Heart right ventricle (tissue), 16 donors: ENCODE data around the gene PPIA. TPM values are rescaled to one million over a fixed set of nuclear protein-coding genes. Genes with fewer than 3 reads are reported as not detected.

Experiments used
- ATAC-seq, 8 donors: fragments of 200-7000 bp; cut with Tn5 transposase; one replicate each; pipeline ENCODE4 v1.9.1; 2020; ENCODE audit warnings: mild to moderate bottlenecking in 8 of 8, moderate library complexity in 8 of 8, moderate number of reproducible peaks in 1 of 8
- DNase-seq, 2 donors: peaks; one replicate each; pipeline ENCODE4 v3.0.0-alpha.2; 2020
- H3K27ac ChIP-seq, 10 donors: fragments of 200-600 bp; sonication (generic) in 2 of 10; one replicate each; pipeline versions ENCODE4 v1.5.0 to v1.8.0; 2020 to 2022; ENCODE audit warnings: mild to moderate bottlenecking in 3 of 10
- H3K27me3 ChIP-seq, 7 donors: fragments of 200-600 bp; one replicate each; pipeline ENCODE4 v1.8.0; 2021 to 2022; ENCODE audit warnings: mild to moderate bottlenecking in 2 of 7
- H3K36me3 ChIP-seq, 9 donors: fragments of 200-600 bp; sonication (generic) in 1 of 9; one replicate each; pipeline versions ENCODE4 v1.5.0 to v1.8.0; 2020 to 2022; ENCODE audit warnings: mild to moderate bottlenecking in 2 of 9
- H3K4me1 ChIP-seq, 9 donors: fragments of 200-600 bp; sonication (generic) in 1 of 9; one replicate each; pipeline versions ENCODE4 v1.5.0 to v1.8.0; 2020 to 2022; ENCODE audit warnings: mild to moderate bottlenecking in 4 of 9
- H3K4me3 ChIP-seq, 10 donors: fragments of 200-600 bp; sonication (generic) in 2 of 10; one replicate each; pipeline versions ENCODE4 v1.5.0 to v1.8.0; 2020 to 2022; ENCODE audit warnings: mild to moderate bottlenecking in 7 of 10, moderate library complexity in 2 of 10
- H3K9me3 ChIP-seq, 11 donors: fragments of 200-600 bp in 10 of 11; sonication (generic) in 2 of 11; one replicate each; pipeline versions ENCODE4 v1.5.0 to v1.8.0; 2013 to 2022; ENCODE audit warnings: mild to moderate bottlenecking in 2 of 11, control low read depth in 1 of 11, moderate library complexity in 1 of 11
- CTCF ChIP-seq, 9 donors: fragments of 200-600 bp; sonication (generic) in 2 of 9; IDR thresholded peaks; one replicate each; pipeline versions ENCODE4 v1.5.0 to v1.8.0; 2021 to 2022; ENCODE audit warnings: antibody characterized with exemption in 9 of 9, mild to moderate bottlenecking in 5 of 9, moderate library complexity in 1 of 9
- WGBS, 2 donors: extraction: QIAGEN DNeasy Blood & Tissue Kit; methylation state at CpG; one replicate each; pipeline ENCODE4 v1.1.7; 2013; ENCODE audit warnings: inconsistent platforms in 1 of 2; 5-methylcytosine and 5-hydroxymethylcytosine counted together
- intact Hi-C, 10 donors: fragments of 100-400 bp; cut with DNase I; formaldehyde crosslinking; loops; one replicate each; pipeline versions ENCODE4 v1.11.1 to v1.14.2; 2022
- polyA plus RNA-seq, 2 donors: library from polyadenylated mRNA; stranded (reverse); fragments of 200-250 nt; gene quantifications; one replicate each; pipeline ENCODE4 v1.2.3, GENCODE V29; 2013
- total RNA-seq, 10 donors: library from RNA; stranded (reverse); fragmentation: NEBNext Ultra II Directional in 3 of 10; extraction: Animal tissue kit (Norgen Biotek cat#: 25700) in 3 of 10; gene quantifications; one replicate each; pipeline versions ENCODE4 v1.2.1 to v1.2.4, GENCODE V29; 2021 to 2023
- donor health status: Arrhythmogenic right ventricular cardiomyopathy.
- donor health status: ischemic (EF 13 %, LVEDD 7.1; RV severe dilation, severe dysfunction).
- donor health status: healthy with polysubstance abuse.
- donor health status: DM: no; HTN: yes; CAD: no.
- donor health status: DM: no; HTN: no; CAD: no.
- donor health status: ischemic (EF 25% LVEDD 6.9; RV normal size, moderate dysfunction).
- donor health status: ischemic (EF 25% LVEDD 5.7; RV mildly dilated, moderate dysfunction).
- donor health status: healthy.
- donor health status: DM: yes; HTN: yes; CAD: no.
- donor health status: Ischemic cardiomyopathy.
- donor health status: ischemic (EF 35%, LVEDD 5.7; RV mildly dilated, moderate dysfunction).
- donor health status: nonischemic (EF 11% LVEDD 7.7; RV severe dilation, severe dysfunction).
- donor health status: DM: yes; HTN: yes; CAD: no.
- donor health status: PGD.
- donor health status: ischemic (EF 29% LVEDD 5.4; RV normal size, mild dysfunction).
- donor health status: nonischemic (EF 23%, LVEDD 6.1; RV moderate dilation, normal function).

The PPIA gene
- total and polyA plus RNA-seq, 12 donors: 355 to 3,654 (median 438) TPM

- H3K36me3 ChIP-seq: peaks cover 0 to 48% (median 13%) of the 10 kb centered on the region in 9 donors
- WGBS, 2 donors: 86 to 90% methylated on average over 11 of the region's 11 CpGs
- intact Hi-C loops: loop anchor here in 4 of 10 donors (5.0 to 10.0 kb wide), 4 partner anchors 37 to 170 kb away; partner anchors contain the start of genes H2AZ2 (in 1 of the 4), PPIA (in 1 of the 4) and TMED4 (in 1 of the 4)
- no peaks in the 10 kb centered on the region for H3K9me3 ChIP-seq
- H3K27me3 ChIP-seq: no peaks in the 10 kb centered on the region
- H3K4me1 ChIP-seq: peaks cover 32 to 77% (median 63%) of the 10 kb centered on the region in 9 donors
- no peak for TF ChIP-seq CTCF (IDR thresholded peaks at IDR 0.05)
- DNase-seq (no peak), ATAC-seq (no peak)
- no peak overlapping the region for H3K4me3 ChIP-seq
- H3K27ac ChIP-seq: peak overlapping the region in 7 of 10 donors; percentile 21 to 49 (median 31)
These were observed 41.4 kb upstream of the PPIA start for GRCh38 chr7:44754802-44755697.

- DNase-seq (no peak), ATAC-seq (peak in 5 of 8 donors; percentile 9 to 20 (median 9))
- H3K36me3 ChIP-seq: peaks cover 0 to 55% (median 13%) of the 10 kb centered on the region in 9 donors
- intact Hi-C loops: loop anchor here in 1 of 10 donors (10.0 kb wide), 1 partner anchor 171 kb away; the partner anchor contains the start of gene TMED4
- no peaks in the 10 kb centered on the region for H3K9me3 ChIP-seq
- no peaks in the 10 kb centered on the region for H3K27me3 ChIP-seq
- peak overlapping the region in 9 of 10 donors; percentile 10 to 50 (median 37) for H3K27ac ChIP-seq
- TF ChIP-seq CTCF (IDR thresholded peaks at IDR 0.05): no peak
- H3K4me1 ChIP-seq: peaks cover 28 to 67% (median 53%) of the 10 kb centered on the region in 9 donors
- no peak overlapping the region for H3K4me3 ChIP-seq
- 56% methylated on average over 17 of the region's 17 CpGs for WGBS, 2 donors
These were observed 40.5 kb upstream of the PPIA start for GRCh38 chr7:44755698-44756627.

- Histone ChIP-seq H3K36me3 (peaks cover 0 to 61% (median 13%) of the 10 kb centered on the region in 9 donors), H3K27me3 (no peaks in the 10 kb centered on the region), H3K4me3 (no peak overlapping the region), H3K27ac (peak overlapping the region in 3 of 10 donors; percentile 7 to 37 (median 31)), H3K9me3 (no peaks in the 10 kb centered on the region), H3K4me1 (peaks cover 28 to 59% (median 44%) of the 10 kb centered on the region in 9 donors)
- intact Hi-C loops: loop anchor here in 1 of 10 donors (10.0 kb wide), 1 partner anchor 172 kb away; the partner anchor contains the start of gene TMED4
- DNase-seq: no peak
- ATAC-seq: peak in 1 of 8 donors; percentile 5
- 80 to 91% methylated on average over 12 of the region's 12 CpGs for WGBS, 2 donors
- no peak for TF ChIP-seq CTCF (IDR thresholded peaks at IDR 0.05)
These were observed 39.6 kb upstream of the PPIA start for GRCh38 chr7:44756904-44757303.
